Breast epithelium (tissue), 3 donors: Measurements from ENCODE around the gene CSAG2.

Experiments
- CTCF ChIP-seq, 3 donors: fragments of 450-650 bp; IDR thresholded peaks; one replicate each; pipeline ENCODE4 v1.5.1; 2016 to 2017; ENCODE audit warnings: antibody characterized with exemption in 3 of 3, mild to moderate bottlenecking in 3 of 3, moderate library complexity in 3 of 3
- POLR2A ChIP-seq: fragments of 450-650 bp; IDR thresholded peaks from one replicate; pipeline ENCODE4 v1.6.1; 2016; ENCODE audit warnings: antibody characterized with exemption, mild to moderate bottlenecking, moderate library complexity
- POLR2AphosphoS5 ChIP-seq, 3 donors: sonication (generic); formaldehyde crosslinking; IDR thresholded peaks; one replicate each; pipeline ENCODE4 v1.6.1; 2017; ENCODE audit warnings: antibody characterized with exemption in 3 of 3

DNA sequence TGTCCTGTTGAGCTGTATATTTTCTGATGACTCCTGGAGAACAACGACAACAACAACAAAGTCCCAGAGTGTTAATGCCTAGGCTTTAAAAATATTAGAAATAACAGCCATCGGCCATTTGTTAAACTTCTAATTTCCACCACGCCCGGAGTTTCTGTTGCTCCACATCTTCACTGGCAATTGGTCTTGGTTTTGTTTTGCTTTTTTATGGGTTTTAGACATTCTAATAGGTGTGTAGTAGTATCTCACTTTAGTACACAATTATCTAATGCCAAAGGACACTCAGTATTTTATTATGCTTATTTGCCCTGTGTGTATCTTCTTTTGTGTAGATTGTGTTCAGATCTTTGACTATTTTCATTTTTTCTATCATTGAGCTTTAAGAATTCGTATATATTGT is 29.5 kb upstream of the CSAG2 start:
- TF ChIP-seq CTCF (IDR thresholded peaks at IDR 0.05) (no peak), POLR2A (no peak), POLR2AphosphoS5 (IDR thresholded peaks at IDR 0.05) (no peak)
